Spleen (tissue), 11 donors: ENCODE results near the gene MTIF2. TPM values are rescaled to one million over a fixed set of nuclear protein-coding genes. Genes with fewer than 3 reads are reported as not detected.

ENCODE experiments used
- DNase-seq: peaks from one replicate; pipeline ENCODE4 v3.0.0-alpha.2; 2020
- H3K27ac ChIP-seq, 8 donors: fragments of 200-600 bp; sonication (generic) in 7 of 8; 1 replicate in 4 of 8; 2 replicates in 4 of 8; pipeline versions ENCODE4 v1.5.0 to v1.8.0; 2016 to 2021; ENCODE audit warnings: inconsistent platforms in 4 of 8, mild to moderate bottlenecking in 4 of 8, moderate library complexity in 1 of 8
- H3K27me3 ChIP-seq, 7 donors: fragments of 200-600 bp; sonication (generic) in 6 of 7; replicated peaks in 1 of 7; 1 replicate in 4 of 7; 2 replicates in 3 of 7; pipeline versions ENCODE4 v1.5.0 to v1.8.0; 2016 to 2021; ENCODE audit warnings: inconsistent platforms in 3 of 7, mild to moderate bottlenecking in 1 of 7
- H3K36me3 ChIP-seq, 6 donors: fragments of 200-600 bp; sonication (generic) in 5 of 6; 1 replicate in 4 of 6; 2 replicates in 2 of 6; pipeline versions ENCODE4 v1.5.0 to v1.8.0; 2016 to 2021; ENCODE audit warnings: inconsistent platforms in 2 of 6
- H3K4me1 ChIP-seq, 6 donors: fragments of 200-600 bp; sonication (generic) in 5 of 6; 1 replicate in 3 of 6; 2 replicates in 3 of 6; pipeline versions ENCODE4 v1.5.0 to v1.8.0; 2016 to 2021; ENCODE audit warnings: inconsistent platforms in 3 of 6
- H3K4me3 ChIP-seq, 8 donors: fragments of 200-600 bp; sonication (generic) in 7 of 8; 1 replicate in 4 of 8; 2 replicates in 4 of 8; pipeline versions ENCODE4 v1.5.0 to v1.8.0; 2016 to 2021; ENCODE audit warnings: inconsistent platforms in 4 of 8, mild to moderate bottlenecking in 4 of 8, moderate library complexity in 2 of 8
- H3K9me3 ChIP-seq, 8 donors: fragments of 200-600 bp; sonication (generic) in 7 of 8; 1 replicate in 4 of 8; 2 replicates in 4 of 8; pipeline versions ENCODE4 v1.5.0 to v1.8.0; 2016 to 2021; ENCODE audit warnings: inconsistent platforms in 4 of 8
- CTCF ChIP-seq, 11 experiments: fragments of 200-600 bp in 7 of 11; fragments of 450-650 bp in 4 of 11; sonication (generic) in 4 of 11; IDR thresholded peaks in 8 of 11; conservative IDR thresholded peaks in 3 of 11; 1 replicate in 7 of 11; 2 replicates in 4 of 11; pipeline versions ENCODE4 v1.4.0 to v1.8.0; 2016 to 2021; ENCODE audit warnings: antibody characterized with exemption in 11 of 11, inconsistent platforms in 4 of 11, mild to moderate bottlenecking in 1 of 11
- POLR2A ChIP-seq, 3 donors: fragments of 450-650 bp; IDR thresholded peaks; one replicate each; pipeline ENCODE4 v1.5.1; 2017; ENCODE audit warnings: antibody characterized with exemption in 3 of 3, mild to moderate bottlenecking in 1 of 3
- POLR2AphosphoS5 ChIP-seq, 3 donors: sonication (generic); formaldehyde crosslinking; IDR thresholded peaks; one replicate each; pipeline ENCODE4 v1.5.1; 2017; ENCODE audit warnings: antibody characterized with exemption in 3 of 3
- WGBS, 5 donors: extraction: QIAGEN DNeasy Blood & Tissue Kit in 3 of 5; methylation state at CpG; one replicate each; pipeline versions ENCODE4 v1.1.5 to v1.1.7; 2013 to 2018; 5-methylcytosine and 5-hydroxymethylcytosine counted together
- intact Hi-C: fragments of 100-400 bp; cut with DNase I; formaldehyde crosslinking; loops from one replicate; pipeline ENCODE4 v1.15.0; 2023; ENCODE audit warnings: low total_unique reads
- polyA plus RNA-seq, 3 donors: library from polyadenylated mRNA; stranded (reverse); fragments of 200-250 nt; gene quantifications; one replicate each; pipeline ENCODE4 v1.2.1, GENCODE V29; 2013
- total RNA-seq, 7 donors: library from RNA; depleted of rRNA in 3 of 7; stranded (reverse); fragments of >200 nt in 3 of 7; fragmentation: NEBNext Ultra II Directional in 4 of 7; extraction: Animal tissue kit (Norgen Biotek cat#: 25700) in 4 of 7; gene quantifications; one replicate each; pipeline versions ENCODE4 v1.1.0 to v1.2.1, GENCODE V29; 2016 to 2021
- donor health status: healthy with polysubstance abuse.
- donor health status: DM: no; HTN: no; CAD: no; lungs with moderate emphysema.
- donor health status: DM: no; HTN: no; CAD: no.
- donor health status: Bipolar disorder and iron deficiency.
- donor health status: healthy.
- donor health status: DM: no; HTN: no; CAD: no.
- donor health status: DM: yes; HTN: yes; CAD: no.

The MTIF2 gene
- total and polyA plus RNA-seq, 10 donors = 18.4 to 28.5 (median 21.4) TPM

DNA sequence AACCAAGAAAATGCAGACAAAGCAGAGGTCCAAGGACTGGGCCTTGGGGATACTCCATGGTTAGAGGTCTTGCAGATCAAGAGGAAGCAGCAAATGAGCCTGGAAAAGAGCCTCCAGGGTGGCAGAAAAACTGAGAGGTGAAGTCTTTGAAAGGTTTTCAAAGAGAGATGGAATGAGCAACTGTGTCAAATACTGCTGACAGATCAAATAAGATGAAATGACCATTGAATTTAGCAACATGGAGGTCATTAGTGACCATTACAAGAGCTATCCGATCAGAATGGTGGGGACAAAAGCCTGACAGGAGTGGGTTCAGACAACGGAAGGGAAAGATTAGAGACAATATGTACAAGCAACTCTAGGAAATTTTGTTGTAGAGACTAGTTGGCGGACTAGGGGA is 38.5 kb downstream of the MTIF2 start:
- Histone ChIP-seq H3K4me3 (no peak overlapping the region), H3K27me3 (no peaks in the 10 kb centered on the region), H3K27ac (no peak overlapping the region), H3K9me3 (no peaks in the 10 kb centered on the region), H3K4me1 (peaks cover 23 to 82% (median 57%) of the 10 kb centered on the region in 6 donors), H3K36me3 (peaks cover 0 to 23% (median 18%) of the 10 kb centered on the region in 6 donors)
- TF ChIP-seq POLR2A (IDR thresholded peaks at IDR 0.05) (no peak), CTCF (IDR thresholded peaks at IDR 0.05 in 8 of 11, conservative IDR thresholded peaks at IDR 0.05 in 3 of 11) (no peak), POLR2AphosphoS5 (IDR thresholded peaks at IDR 0.05) (no peak)
- no peak for DNase-seq
- WGBS, 5 donors = 94 to 100% (median 95%) methylated on average over 3 of the region's 3 CpGs
- intact Hi-C loops = no loop called here

DNA sequence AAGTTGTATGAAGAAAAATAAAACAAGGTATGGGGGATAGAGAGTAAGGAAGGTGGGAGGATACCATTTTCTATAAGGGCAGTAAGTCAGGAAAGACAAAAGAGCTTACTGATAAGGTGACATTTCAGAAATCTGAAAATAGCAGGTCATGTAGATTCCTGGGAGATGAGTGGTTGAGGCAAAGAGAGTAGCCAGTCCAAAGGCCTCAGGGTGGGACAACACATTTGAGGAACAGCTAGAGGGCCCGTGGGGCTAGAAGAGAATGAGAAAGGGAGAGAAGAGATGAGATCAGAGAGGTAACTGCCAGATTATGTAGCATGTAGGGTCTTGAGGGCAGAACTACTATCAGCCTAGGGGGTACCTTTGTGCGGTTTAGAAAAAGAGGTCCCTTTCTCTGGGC is 39.8 kb downstream of the MTIF2 start:
- DNase-seq = no peak
- 92 to 100% (median 95%) methylated on average over 2 of the region's 2 CpGs for WGBS, 5 donors
- Histone ChIP-seq H3K4me3 (no peak overlapping the region), H3K4me1 (peaks cover 16 to 72% (median 49%) of the 10 kb centered on the region in 6 donors), H3K36me3 (peaks cover 0 to 9% (median 5%) of the 10 kb centered on the region in 6 donors), H3K9me3 (no peaks in the 10 kb centered on the region), H3K27me3 (no peaks in the 10 kb centered on the region), H3K27ac (peak overlapping the region in 4 of 8 donors; percentile 14 to 89 (median 77))
- TF ChIP-seq POLR2AphosphoS5 (IDR thresholded peaks at IDR 0.05) (no peak), POLR2A (IDR thresholded peaks at IDR 0.05) (no peak), CTCF (IDR thresholded peaks at IDR 0.05 in 8 of 11, conservative IDR thresholded peaks at IDR 0.05 in 3 of 11) (no peak)
- intact Hi-C loops = no loop called here

- peak overlapping the region; percentile 4 to 89 (median 62) for H3K27ac ChIP-seq
These were observed 40.8 kb downstream of the MTIF2 start for GRCh38 chr2:55228226-55228563.

More at GRCh38 chr2:55228226-55228563, 40.8 kb downstream of the MTIF2 start:
- peak overlapping the region in 1 of 8 donors; percentile 36 for H3K4me3 ChIP-seq
- no peak for TF ChIP-seq CTCF (IDR thresholded peaks at IDR 0.05 in 8 of 11, conservative IDR thresholded peaks at IDR 0.05 in 3 of 11)
- TF ChIP-seq POLR2AphosphoS5 (IDR thresholded peaks at IDR 0.05) = no peak
- no peak for TF ChIP-seq POLR2A (IDR thresholded peaks at IDR 0.05)
- H3K9me3 ChIP-seq = no peaks in the 10 kb centered on the region
- no peak for DNase-seq
- intact Hi-C loops = no loop called here
- peaks cover 7 to 69% (median 43%) of the 10 kb centered on the region in 6 donors for H3K4me1 ChIP-seq
- H3K36me3 ChIP-seq = no peaks in the 10 kb centered on the region
- no peaks in the 10 kb centered on the region for H3K27me3 ChIP-seq
